HG03060 (cell line): ENCODE measurements around the gene ZNF124.
"Not testable (repeated sequence)": the region's sequence is repeated elsewhere in the genome, so short reads cannot be mapped to it uniquely, and the experiment has no call there.

Experiments used
- ATAC-seq: cut with Tn5 transposase; IDR thresholded peaks from one replicate; pipeline ENCODE4 v1.9.1; 2021; ENCODE audit warnings: low read depth, moderate number of reproducible peaks; ENCODE audit not compliant: unreplicated experiment

Gene ZNF124

DNA sequence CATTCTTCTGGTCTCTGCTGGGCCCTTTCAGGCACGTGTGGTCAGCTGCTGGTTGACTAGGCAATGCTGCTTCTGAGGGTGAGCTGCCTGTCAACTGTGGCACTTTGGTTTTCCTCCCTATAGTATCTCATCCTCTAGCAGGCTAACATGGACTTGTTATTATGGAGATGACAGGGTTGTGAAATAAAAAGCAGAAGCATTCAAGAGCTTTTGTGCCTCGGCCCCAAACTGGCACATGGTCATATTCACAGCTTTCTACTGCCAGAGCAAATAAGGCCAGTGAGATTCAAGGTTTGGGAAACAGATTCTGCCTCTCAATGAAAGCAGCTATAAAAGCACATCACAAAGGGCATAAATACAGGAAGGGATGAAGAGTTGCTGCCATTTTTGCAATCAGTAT, 1.6 kb upstream of the ZNF124 start:
- ATAC-seq: no peak

DNA sequence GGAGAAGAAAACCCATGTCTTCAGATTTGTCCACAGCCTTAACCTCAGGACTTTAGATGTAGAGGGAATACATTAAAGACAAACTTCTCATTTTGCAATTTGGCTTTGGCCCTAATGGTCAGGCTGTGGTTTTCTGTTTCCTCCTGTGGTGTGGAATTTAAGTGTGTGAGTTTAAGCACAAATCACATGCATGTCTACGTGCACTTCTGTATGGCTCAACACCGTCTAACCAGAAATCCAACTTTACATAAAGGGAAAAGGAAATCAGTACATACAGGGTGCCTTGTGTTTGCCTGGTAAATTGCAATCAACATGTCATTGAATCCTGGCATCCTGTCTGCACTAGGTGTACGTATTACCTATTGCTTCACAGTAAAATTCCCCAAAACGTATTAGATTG, 1.2 kb upstream of the ZNF124 start:
- ATAC-seq: no peak

DNA sequence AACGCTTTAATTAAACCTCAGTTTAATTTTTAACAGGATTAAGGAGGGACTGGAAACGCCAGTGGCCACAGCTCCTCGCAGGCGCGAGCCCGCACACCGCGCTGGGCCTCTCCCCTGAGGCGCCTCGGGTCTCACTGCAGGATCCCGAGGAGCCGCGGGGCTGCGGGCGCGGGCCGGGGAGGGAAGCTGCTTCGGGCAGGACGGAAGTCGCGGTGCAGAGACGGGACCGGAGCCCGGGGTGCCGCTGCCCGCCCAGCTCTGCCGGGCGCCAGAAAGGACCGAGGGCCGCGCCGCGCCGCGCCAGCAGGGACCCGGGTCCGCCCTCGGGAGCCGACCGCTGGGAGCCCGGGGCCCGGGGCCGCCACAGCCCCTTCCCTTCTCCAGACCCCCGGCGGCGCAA, 377 bp downstream of the ZNF124 start:
- peak; percentile 3 for ATAC-seq

DNA sequence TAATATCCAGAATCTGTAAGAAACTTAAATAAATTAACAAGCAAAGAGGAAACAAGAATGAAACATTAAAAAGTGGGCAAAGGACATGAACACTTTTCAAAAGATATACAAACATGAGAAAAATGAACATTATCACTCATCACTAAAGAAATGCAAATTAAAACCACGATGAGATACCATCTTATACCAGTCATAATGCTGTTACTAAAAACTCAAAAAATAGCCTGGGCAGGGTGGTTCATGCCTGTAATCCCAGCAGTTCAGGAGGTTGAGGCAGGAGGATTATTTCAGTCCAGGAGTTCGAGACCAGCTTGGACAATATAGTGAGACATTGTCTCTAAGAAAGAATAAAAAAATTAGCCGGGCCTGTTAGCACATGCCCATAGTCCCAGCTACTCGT, 6.1 kb downstream of the ZNF124 start:
- ATAC-seq: no peak

DNA sequence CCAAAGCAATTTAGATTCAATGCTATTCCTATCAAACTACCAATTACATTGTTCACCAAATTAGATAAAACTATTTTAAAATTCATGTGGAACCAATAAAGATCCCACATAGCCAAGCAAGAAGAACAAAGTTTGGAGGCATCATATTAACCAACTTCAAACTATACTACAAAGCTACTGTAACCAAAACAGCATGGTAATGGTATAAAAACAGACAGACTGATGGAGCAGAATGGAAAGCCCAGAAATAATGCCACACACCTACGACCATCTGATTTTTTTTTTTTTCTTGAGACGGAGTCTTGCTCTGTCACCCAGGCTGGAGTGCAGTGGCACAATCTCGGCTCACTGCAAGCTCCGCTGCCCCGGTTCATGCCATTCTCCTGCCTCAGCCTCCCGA, 7.1 kb downstream of the ZNF124 start:
- ATAC-seq: no peak

DNA sequence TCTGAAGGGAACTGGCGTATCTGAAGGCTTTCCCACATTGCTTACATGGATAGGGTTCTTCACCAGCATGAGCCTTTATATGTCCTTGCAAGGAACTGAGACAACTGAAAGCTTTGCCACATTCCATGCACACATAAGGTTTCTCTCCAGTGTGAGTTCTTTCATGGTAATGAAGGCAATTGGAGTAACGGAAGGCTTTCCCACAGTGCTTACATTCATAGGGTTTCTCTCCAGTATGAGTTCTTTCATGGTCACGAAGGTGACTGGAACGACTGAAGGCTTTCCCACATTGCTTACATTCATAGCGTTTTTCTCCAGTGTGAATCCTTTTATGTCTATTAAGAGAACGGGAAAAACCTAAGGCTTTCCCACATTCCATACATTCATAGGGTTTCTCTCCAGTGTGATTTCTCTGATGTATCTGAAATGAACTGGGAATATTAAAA, 15.0 kb downstream of the ZNF124 start:
- no peak for ATAC-seq

DNA sequence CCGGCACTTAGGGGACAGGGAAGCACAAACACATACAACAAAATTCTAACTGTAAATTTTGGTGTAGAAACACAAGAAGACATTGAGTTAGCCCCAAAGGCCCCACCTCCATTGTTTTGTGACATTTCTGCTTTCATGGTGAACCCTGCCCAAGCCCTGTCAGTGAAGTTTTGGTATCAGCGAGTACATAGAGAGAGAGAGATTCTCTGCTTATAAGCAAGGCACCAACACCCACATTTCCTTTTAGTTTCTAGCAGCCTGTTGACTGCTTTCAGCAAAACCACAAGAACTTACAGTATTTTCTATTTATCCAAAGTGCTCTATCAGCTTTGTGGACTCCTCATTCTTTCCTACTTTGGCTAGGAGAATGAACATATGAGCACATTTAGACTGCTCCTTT, 24.0 kb downstream of the ZNF124 start:
- no peak for ATAC-seq

DNA sequence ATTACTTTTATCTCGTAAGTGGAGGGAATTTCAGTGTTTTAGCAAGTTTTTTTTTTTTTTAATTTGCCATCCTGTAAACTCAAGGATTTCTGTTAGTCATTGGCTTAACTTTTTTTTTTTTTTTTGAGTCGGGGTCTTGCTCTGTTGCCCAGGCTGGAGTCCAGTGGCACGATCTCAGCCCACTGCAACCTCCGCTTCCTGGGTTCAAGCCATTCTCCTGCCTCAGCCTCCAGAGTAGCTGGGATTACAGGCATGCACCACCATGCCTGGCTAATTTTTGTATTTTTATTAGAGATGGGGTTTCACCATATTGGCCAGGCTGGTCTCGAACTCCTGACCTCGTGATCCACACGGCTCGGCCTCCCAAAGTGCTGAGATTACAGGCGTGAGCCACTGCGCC, 24.7 kb downstream of the ZNF124 start:
- not testable (repeated sequence) for ATAC-seq

DNA sequence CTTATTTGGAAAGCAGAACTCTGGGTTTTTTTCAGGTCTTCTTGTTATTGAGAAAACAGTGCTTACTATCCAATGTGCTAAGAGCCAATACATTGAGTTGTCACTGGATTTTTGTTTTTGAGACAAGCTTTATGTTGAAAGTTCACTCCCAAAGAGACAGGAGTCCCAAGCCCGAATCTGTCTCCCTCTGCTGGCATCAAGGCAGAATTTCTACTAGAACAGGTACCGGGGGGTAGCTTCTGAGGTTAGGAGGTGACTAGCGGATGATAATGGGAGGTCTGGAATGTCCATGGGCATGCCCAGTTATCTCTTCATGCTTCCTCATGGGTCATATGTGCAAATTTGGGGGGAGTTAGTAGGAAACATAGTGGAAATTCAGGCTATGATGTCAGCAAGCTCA, 25.1 kb downstream of the ZNF124 start:
- ATAC-seq: no peak

DNA sequence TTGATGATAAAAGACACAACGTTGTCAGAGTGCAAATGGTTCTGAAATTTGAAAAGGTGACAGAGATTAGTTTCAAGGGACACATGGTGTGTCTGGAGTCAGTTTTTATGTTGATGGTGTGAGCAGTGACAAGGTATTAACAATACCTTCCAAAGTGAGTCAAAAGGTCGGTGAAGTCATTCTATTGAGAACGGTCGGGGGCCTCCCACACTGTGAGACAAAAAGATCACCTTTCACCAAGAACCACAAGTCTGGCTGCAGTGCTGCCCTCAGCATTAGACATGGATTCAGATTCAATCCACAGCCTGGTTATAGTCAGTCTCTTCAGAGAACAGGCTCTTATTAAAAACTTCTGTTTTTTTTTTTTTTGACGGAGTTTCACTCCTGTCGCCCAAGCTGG, 26.5 kb downstream of the ZNF124 start:
- ATAC-seq: no peak

DNA sequence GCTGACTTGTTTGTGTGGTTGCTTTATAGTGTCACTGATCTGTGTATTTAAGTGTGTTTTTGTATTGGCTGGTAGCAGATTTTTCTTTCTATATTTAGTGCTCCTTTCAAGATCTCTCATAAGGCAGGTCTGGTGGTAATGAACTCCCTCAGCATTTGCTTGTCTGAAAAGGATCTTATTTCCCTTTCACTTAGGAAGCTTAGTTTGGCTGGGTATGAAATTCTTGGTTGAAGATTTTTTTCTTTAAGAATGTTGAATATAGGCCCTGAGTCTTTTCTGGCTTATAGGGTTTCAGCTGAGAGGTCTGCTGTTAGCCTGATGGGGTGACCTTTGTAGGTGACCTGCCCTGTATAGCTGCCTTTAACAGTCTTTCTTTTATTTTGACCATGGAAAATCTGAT, 32.3 kb downstream of the ZNF124 start:
- ATAC-seq: not testable (repeated sequence)

DNA sequence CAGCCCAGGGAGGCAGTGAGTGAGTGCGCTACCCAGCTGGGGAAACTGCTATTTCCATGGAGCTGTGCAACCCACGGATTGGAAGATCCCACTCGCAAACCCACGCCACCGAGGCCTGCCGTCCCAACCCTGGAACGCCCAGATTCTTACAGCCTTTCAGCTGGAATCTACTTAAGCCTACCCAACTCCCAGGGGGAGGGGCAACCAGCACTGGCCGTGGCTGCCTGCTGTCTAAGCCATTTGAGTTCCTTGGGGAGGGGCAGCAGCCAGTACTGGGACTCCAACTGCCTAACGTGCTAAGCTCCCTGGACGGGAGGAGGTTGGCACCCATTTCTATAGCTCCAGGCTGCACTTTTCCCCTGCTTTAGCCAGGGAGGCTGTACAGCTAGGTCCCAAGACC, 40.6 kb downstream of the ZNF124 start:
- no peak for ATAC-seq

DNA sequence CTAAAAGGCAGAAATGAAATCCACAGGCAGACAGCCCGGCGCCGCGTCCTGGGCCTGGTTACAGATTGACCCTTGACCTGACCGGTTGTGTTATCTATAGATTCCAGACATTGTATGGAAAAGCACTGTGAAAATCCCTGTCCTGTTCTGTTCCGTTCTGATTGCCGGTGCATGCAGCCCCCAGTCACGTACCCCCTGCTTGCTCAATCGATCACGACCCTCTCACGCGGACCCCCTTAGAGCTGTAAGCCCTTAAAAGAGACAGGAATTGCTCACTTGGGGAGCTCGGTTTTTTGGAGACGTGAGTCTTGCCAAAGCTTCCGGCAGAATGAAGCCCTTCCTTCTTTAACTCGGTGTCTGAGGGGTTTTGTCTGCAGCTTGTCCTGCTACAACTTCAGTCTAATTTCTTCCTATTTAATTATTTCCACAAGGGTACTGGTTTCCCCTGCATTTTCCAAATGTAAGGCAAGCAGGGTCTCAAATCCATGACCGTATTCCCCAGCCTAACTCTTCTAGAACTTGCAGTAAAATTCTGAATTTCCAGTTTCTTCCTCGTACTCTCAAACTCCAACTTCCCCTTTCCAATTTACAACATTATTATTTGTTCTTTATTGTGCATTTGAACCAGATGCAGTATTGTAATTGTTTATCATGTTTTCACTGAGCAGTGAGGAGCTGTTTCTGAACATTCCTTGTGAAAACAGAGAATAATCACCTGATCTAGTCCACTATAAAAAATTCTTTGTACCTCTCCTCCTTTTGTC, 44.1 kb downstream of the ZNF124 start:
- ATAC-seq: not testable (repeated sequence)

DNA sequence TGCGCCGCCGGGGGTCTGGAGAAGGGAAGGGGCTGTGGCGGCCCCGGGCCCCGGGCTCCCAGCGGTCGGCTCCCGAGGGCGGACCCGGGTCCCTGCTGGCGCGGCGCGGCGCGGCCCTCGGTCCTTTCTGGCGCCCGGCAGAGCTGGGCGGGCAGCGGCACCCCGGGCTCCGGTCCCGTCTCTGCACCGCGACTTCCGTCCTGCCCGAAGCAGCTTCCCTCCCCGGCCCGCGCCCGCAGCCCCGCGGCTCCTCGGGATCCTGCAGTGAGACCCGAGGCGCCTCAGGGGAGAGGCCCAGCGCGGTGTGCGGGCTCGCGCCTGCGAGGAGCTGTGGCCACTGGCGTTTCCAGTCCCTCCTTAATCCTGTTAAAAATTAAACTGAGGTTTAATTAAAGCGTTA, 45.2 kb downstream of the ZNF124 start:
- ATAC-seq: peak; percentile 3

DNA sequence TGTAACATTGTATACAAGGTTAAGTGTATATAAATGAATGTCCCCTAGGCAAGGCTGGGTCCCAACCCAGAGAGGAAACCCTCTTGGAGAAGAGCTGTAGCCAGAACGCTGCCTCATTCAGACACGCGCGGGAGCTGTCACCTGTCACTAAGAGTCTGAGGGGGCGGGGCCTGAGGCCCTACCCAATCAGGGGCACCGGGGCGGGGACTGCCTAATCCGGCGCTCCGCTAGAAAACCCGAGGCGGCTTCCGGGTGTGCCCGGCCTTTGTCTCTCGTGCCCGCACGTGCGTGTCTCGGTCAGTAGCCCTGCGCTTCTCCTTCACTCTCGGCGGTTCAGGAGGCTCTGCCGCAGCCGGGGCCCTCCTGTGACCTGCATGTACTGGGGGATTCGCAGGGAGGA, 45.7 kb downstream of the ZNF124 start:
- peak; percentile 96 for ATAC-seq

DNA sequence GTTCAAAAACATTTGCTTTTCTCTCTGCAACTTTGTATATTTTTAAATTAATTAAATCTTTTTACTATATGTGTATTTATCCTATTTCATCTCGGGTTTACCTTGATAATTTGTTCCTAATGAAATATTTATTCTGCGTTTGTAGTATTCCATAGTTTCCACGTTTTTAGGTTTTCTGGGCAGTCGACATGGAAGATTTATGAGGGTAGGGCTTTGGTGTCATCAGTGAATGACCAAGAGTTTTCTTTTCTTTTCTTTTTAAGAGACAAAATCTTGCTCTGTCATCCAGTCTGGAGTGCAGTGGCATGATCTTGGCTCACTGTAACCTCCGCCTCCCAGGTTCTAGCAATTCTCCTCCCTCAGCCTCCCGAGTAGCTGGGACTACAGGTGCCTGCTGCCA, 50.4 kb downstream of the ZNF124 start:
- no peak for ATAC-seq

DNA sequence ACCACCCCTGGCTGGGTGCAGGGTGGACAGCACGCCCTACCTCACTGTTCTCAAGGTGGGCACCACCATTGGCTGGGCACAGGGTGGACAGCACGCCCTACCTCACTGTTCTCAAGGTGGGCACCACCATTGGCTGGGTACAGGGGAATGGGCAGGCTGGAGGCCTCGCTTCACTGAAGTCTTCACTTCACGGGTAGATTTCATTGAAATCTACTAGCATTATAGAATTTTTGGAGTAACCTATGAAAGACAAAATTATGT, 51.5 kb downstream of the ZNF124 start:
- not testable (repeated sequence) for ATAC-seq

DNA sequence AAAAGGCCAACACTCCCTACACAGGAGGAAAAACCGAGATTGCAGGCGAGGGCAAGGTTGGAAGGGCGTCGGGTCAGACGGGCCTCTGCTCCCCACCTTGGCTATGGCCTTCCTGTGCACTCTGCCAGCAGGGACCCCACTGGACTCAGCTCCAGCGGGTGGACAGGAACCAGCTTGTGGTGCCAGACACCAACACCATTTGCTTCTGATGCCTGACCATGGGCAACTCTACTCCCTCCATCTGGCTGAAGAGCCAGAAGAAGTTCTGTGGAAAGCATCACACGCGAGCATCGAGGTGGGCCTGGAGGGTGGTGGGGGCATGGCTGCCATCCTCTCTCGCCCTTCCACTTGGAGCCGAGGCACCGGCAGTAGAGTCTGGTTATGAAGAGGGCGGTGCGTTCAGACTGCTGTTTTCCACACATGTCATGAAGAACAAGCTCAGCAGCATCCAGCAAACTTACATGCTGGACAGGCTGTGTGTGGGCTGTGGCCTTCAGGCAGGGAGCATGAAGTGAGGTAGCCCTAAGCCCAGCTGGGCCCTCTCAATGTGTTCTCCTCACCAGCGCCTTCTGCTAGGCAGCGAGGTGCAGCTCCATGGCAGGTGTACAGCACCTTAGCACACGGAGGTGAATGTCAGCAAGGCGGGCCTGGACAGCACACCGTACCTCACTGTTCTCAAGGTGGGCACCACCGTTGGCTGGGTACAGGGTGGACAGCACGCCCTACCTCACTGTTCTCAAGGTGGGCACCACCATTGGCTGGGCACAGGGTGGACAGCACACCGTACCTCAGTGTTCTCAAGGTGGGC, 52.0 kb downstream of the ZNF124 start:
- no peak for ATAC-seq

DNA sequence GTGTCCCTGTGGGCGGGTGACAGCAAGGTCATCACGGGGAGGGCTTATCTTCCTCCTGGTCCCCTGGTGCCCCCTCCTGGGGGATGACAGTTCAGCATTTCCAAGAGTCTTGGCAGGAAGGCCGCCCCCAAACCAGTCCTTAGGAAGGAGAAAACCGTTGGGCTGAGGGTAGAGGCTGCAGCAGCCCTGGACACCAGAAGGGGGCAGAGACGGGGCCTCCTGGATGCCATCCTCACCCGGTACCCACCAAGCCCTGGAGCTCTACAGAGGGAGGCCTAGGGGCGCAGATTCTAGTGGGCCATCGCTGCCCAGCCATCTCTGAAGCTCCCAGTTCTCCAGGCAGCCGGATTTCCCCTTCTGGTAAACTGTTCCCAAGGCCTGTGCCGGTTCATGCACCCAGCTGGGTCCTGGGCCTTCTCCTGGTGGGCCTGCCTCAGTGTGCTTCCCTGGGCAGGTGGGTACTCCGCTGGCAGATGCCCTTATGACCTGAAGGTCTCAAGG, 52.8 kb downstream of the ZNF124 start:
- ATAC-seq: no peak

DNA sequence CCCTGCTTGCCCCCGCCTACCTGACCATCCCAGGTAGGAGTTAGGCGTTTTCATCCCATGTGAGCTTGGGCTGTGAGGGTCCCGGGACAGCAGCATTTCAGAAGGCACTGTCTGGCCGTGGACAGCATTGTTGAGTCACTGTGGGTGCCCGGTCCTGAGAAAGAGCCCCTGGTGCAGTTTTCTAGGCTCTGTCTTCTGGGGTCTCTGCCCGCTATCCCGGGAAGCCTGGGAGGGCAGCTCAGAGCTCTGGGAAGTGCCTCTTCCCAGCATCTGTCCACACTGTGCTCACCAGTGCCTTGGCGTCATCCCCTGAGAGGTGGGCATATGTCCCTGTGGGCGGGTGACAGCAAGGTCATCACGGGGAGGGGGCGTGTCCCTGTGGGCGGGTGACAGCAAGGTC, 56.3 kb downstream of the ZNF124 start:
- ATAC-seq: no peak

DNA sequence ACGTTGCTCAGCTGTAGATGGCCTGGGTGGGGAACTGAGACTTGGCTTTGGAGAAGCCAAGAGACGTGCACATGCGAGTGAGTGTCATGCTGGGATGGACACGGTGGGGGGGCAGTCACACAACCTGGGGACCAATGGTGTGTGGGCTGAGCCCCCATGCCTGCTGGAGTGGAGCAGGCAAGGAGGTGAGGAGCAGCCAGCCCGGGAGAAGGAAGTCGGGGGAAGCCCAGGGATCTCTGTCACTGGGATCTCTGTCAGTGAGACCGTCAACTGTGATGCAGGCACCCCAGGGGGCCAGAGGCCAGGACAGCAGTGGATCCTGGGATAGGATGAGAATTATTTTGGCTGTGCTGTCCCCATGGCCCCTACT, 56.7 kb downstream of the ZNF124 start:
- no peak for ATAC-seq
